Adipocyte (in vitro differentiated cells): Measurements from ENCODE around the gene RABIF.
"Not testable (repeated sequence)": the region's sequence is repeated elsewhere in the genome, so short reads cannot be mapped to it uniquely, and the experiment has no call there.

ENCODE experiments used
- DNase-seq: peaks from one replicate; pipeline ENCODE4 v3.0.0-alpha.2; 2015; ENCODE audit warnings: low read depth
- H3K27me3 ChIP-seq: replicated peaks from 2 replicates; pipeline ENCODE4 v1.7.0; 2013; ENCODE audit warnings: mild to moderate bottlenecking, low read length, moderate library complexity; ENCODE audit not compliant: control insufficient read depth, insufficient read depth
- H3K36me3 ChIP-seq: 2 replicates; pipeline ENCODE4 v1.7.0; 2013; ENCODE audit warnings: low read length, mild to moderate bottlenecking, moderate library complexity; ENCODE audit not compliant: control insufficient read depth, insufficient read depth, severe bottlenecking
- H3K4me1 ChIP-seq: 2 replicates; pipeline ENCODE4 v1.7.0; 2013; ENCODE audit warnings: mild to moderate bottlenecking, low read length, moderate library complexity; ENCODE audit not compliant: control insufficient read depth, insufficient read depth
- H3K4me3 ChIP-seq: 2 replicates; pipeline ENCODE4 v1.7.0; 2013; ENCODE audit warnings: mild to moderate bottlenecking, low read length, moderate library complexity
- H3K9ac ChIP-seq: 2 replicates; pipeline ENCODE4 v1.7.0; 2013; ENCODE audit warnings: mild to moderate bottlenecking, low read length, moderate library complexity
- H3K9me3 ChIP-seq: 2 replicates; pipeline ENCODE4 v1.7.0; 2013; ENCODE audit warnings: mild to moderate bottlenecking, low read length, moderate library complexity; ENCODE audit not compliant: control insufficient read depth

The RABIF gene

DNA sequence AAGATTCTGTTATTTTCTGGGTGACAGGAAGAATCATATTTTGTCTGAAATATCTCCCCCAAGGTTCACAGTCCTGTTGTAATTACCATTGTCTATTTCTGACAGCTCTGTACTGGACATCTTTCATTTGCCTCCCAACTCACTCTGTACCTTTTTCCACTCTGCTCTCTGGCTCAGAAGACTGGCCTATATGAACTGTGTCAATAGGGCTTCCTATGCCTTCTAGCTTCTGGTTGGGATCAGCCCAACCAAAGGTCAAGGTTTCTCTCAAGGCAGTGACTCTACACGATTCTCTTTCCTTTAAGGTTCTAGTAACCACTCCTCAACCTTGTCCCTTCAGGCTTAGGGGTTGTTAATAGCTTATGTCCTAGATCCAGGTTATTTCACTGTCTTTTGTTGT is 20.5 kb upstream of the RABIF start:
- peaks cover 3% of the 10 kb centered on the region for H3K4me1 ChIP-seq
- no peak overlapping the region for H3K4me3 ChIP-seq
- no peaks in the 10 kb centered on the region for H3K9me3 ChIP-seq
- DNase-seq = no peak
- peaks cover 76% of the 10 kb centered on the region for H3K36me3 ChIP-seq
- no peaks in the 10 kb centered on the region for H3K27me3 ChIP-seq
- no peak overlapping the region for H3K9ac ChIP-seq

DNA sequence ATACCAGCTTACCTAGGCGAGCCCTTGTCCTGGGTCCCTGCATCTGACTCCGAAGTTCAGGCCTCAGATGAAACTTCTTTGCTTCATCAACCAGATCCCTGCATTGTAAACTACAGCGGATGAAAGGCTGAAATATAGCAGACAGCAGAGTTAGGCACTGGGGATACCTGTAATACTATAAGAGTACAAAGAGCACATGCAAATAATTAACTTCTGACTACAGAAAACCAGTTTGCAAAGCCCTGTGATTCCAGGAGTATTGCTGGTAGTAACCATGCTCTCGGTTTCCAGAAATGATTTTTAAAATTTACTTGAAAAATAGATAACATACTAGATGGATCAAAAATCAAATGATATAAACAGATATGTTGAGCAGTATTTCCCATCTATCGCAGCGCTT is 20.0 kb upstream of the RABIF start:
- Histone ChIP-seq H3K4me1 (peaks cover 3% of the 10 kb centered on the region), H3K36me3 (peaks cover 75% of the 10 kb centered on the region), H3K9ac (no peak overlapping the region), H3K4me3 (no peak overlapping the region), H3K27me3 (no peaks in the 10 kb centered on the region), H3K9me3 (no peaks in the 10 kb centered on the region)
- DNase-seq = no peak

DNA sequence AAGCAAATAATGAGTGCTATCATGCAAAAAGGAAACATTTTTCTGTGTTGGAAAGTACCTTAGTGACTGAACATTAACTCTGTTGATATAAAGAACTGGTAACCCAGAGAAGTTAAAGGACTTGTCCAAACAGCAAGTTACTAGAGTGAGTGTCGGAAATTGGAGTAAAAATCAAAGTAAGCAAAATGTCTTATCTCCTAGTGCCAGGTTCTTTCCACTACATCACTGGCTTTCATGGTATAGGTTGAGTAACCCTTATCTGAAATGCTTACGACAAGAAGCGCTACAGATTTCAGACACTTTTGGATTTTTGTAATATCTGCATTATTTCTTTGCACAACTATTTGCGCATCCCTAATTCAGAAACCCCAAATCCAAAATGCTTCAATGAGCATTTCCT is 16.4 kb upstream of the RABIF start:
- Histone ChIP-seq H3K4me1 (no peaks in the 10 kb centered on the region), H3K9ac (no peak overlapping the region), H3K9me3 (no peaks in the 10 kb centered on the region), H3K4me3 (no peak overlapping the region), H3K36me3 (peaks cover 61% of the 10 kb centered on the region), H3K27me3 (no peaks in the 10 kb centered on the region)
- no peak for DNase-seq

DNA sequence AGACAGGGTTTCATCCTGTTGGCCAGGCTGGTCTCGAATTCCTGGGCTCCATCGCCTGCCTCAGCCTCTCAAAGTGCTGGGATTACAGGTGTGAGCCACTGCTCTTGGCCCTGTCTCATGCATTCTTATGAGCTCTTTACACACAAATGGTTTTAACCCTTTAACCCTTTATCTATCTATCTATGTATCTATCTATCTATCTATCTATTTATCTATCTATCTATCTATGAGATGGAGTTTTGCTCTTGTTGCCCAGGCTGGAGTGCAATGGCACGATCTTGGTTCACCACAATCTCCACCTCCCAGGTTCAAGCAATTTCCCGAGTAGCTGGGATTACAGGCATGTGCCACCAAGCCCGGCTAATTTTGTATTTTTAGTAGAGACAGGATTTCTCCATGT is 14.9 kb upstream of the RABIF start:
- peaks cover 60% of the 10 kb centered on the region for H3K36me3 ChIP-seq
- H3K4me3 ChIP-seq, DNase-seq: not testable (repeated sequence)

DNA sequence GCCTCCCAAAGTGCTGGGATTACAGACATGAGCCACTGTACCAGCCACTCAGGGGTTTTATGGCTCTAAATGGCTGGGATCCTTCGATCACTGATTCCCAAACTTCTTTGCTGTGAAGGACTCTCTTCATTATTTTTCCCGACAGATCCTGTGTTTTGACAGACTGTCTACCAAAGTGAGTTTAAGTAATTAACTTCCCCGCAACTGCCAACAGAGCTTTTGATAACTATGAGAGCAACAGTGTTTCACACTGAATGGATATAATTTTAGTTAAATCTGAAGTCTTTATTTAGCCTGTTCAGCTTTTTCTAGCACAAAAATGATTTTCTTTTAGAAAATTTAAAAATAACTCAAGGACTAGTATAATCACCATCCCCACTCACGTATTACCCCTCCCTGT is 12.6 kb upstream of the RABIF start:
- Histone ChIP-seq H3K4me3 (no peak overlapping the region), H3K36me3 (peaks cover 61% of the 10 kb centered on the region), H3K9me3 (no peaks in the 10 kb centered on the region), H3K9ac (no peak overlapping the region), H3K27me3 (no peaks in the 10 kb centered on the region), H3K4me1 (no peaks in the 10 kb centered on the region)
- DNase-seq = no peak

More for the DNA sequence above, 14.9 kb upstream of the RABIF start:
- not testable (repeated sequence) for H3K9me3 ChIP-seq, H3K9ac ChIP-seq, H3K4me1 ChIP-seq, H3K27me3 ChIP-seq

DNA sequence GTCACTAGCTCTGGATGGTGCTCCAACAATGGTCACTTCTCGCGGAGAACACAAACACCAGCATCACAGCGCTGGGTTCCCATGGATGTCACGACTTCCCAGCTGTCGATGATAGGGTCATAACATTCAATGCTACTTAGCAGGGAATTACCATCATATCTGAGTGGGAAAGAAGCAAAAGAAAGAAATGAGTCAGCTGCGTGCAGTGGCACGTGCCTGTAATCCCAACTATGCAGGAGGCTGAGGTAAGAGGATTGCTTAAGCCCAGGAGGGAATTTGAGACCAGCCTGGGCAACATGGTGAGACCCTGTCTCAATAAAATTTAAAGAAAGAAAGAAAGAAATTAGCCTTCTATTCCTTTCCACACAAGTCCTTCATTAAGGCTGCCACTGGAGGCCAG is 3.6 kb upstream of the RABIF start:
- peaks cover 72% of the 10 kb centered on the region for H3K36me3 ChIP-seq
- no peak overlapping the region for H3K4me3 ChIP-seq
- peaks cover 8% of the 10 kb centered on the region for H3K4me1 ChIP-seq
- H3K9me3 ChIP-seq = no peaks in the 10 kb centered on the region
- DNase-seq = no peak
- H3K9ac ChIP-seq = no peak overlapping the region
- no peaks in the 10 kb centered on the region for H3K27me3 ChIP-seq

DNA sequence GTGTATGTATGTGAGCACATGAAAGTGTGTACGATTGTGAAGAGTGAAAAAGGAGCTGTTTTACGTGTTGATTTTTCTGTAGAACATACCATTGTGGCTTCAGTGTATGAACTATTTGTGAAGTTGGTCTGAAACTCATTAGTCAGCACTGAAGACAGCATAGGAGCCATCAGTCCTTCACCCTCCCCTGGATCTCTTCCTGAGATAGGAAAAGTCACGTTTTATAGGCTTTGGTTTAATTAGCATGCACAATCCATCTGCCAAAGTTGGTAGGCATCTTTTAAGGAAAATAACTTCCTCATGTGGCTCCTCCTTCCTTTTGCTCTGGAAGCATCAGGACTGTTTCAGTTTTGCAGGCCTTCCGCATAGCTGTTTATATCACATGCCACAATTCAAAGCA is 1.4 kb upstream of the RABIF start:
- DNase-seq = no peak
- Histone ChIP-seq H3K4me3 (no peak overlapping the region), H3K9me3 (no peaks in the 10 kb centered on the region), H3K9ac (no peak overlapping the region), H3K4me1 (peaks cover 8% of the 10 kb centered on the region), H3K36me3 (peaks cover 52% of the 10 kb centered on the region), H3K27me3 (no peaks in the 10 kb centered on the region)

DNA sequence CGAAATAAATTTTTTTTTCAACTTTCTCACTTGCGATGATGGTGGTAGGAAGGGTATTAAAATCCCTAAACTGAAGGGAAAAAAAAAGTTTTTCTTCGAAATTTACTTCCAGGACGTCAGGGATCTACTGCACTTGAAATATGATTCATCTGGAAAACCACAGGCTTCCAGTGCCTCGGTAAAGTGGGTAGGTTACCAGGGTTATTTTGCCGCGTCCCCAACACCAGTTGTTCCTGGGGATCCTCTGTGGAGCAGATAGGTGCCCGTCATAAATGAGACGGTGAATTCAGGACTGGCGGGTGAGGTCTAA is 773 bp downstream of the RABIF start:
- peaks cover 30% of the 10 kb centered on the region for H3K36me3 ChIP-seq
- no peaks in the 10 kb centered on the region for H3K27me3 ChIP-seq
- no peaks in the 10 kb centered on the region for H3K9me3 ChIP-seq
- peaks cover 8% of the 10 kb centered on the region for H3K4me1 ChIP-seq
- no peak for DNase-seq
- peak overlapping the region; percentile 90 for H3K4me3 ChIP-seq
- H3K9ac ChIP-seq = peak overlapping the region; percentile 95

DNA sequence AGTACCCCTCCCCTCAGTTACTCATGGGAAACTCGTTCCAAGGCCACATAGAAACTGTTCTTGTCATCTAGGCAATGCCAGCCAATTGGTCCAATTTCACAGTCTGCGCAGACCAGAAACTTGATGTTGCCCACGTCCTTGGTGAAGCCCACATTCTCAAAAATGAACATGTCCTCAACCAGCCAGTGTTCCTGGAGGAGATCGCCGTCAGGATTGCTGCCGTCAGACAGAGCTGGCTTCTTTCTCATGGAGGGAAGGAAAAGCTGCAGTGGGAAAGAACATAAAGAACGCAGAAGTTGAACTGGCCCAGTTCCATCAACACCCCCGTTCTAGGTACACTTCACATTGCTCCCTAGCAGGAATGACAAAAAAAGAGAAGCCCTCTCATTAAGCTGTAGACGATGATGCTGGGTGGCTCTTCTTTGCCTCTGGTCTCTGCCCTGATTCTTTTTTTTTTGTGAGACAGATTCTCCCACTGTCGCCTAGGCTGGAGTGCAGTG is 7.9 kb downstream of the RABIF start:
- no peak for DNase-seq
- peaks cover 23% of the 10 kb centered on the region for H3K36me3 ChIP-seq
- H3K27me3 ChIP-seq = no peaks in the 10 kb centered on the region
- H3K9ac ChIP-seq = no peak overlapping the region
- H3K4me1 ChIP-seq = no peaks in the 10 kb centered on the region
- H3K4me3 ChIP-seq = no peak overlapping the region
- H3K9me3 ChIP-seq = no peaks in the 10 kb centered on the region

DNA sequence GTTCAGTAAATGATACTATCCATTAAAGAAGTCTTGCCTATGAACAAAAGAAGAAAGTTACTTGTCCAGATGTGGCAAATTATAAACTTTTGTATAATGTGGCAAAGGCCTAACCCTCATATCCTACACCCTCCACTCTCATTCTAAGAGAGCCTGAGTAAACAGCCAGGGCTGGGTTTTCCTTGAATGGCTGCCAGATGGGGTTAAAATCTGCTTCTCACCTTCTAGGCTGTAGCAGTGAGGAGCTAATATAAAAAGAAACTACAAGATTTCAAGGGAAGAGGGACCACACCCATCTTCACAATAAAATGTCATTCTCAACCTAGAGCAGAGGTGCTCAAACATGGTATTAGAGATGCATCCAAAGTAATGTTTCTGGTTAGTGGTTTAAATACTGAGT is 8.9 kb downstream of the RABIF start:
- no peak overlapping the region for H3K4me3 ChIP-seq
- H3K9me3 ChIP-seq = no peaks in the 10 kb centered on the region
- H3K36me3 ChIP-seq = peaks cover 23% of the 10 kb centered on the region
- no peak overlapping the region for H3K9ac ChIP-seq
- H3K4me1 ChIP-seq = no peaks in the 10 kb centered on the region
- no peaks in the 10 kb centered on the region for H3K27me3 ChIP-seq
- no peak for DNase-seq

DNA sequence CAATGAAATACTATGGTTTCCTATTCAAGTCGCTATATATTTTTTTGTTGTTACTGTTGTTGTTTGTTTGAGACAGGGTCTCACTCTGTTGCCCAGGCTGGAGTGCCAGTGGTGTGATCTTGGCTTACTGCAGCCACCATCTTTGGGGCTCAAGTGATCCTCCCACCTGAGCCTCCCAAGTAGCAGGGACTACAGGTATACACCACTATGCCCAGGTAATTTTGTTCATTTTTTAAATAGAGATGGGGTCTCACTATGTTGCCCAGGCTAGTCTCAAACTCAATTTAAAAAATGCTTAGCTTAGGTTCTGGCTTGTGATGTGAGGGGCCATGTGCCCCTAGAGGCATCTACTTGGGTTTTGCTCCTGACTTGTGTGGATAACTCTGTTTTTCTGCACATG is 9.8 kb downstream of the RABIF start:
- Histone ChIP-seq H3K9me3 (no peaks in the 10 kb centered on the region), H3K36me3 (peaks cover 23% of the 10 kb centered on the region), H3K27me3 (no peaks in the 10 kb centered on the region), H3K4me1 (no peaks in the 10 kb centered on the region), H3K4me3 (no peak overlapping the region), H3K9ac (no peak overlapping the region)
- DNase-seq = no peak

DNA sequence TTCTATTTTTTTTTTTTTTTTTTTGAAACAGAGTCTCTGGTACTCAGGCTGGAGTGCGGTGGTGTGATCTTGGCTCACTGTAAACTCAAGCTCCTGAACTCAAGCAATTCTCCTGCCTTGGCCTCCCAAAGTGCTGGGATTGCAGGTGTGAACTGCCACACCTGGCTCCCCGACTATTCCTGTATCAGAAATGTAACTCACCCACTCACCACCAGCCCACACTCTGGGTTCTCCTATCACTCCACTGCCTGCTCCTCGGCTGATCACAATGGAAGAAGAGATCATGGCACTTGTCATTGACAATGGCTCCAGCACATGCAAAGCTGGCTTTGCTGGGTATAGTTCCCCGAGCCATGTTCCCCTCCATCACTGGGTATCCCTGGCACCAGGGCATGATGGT is 15.9 kb downstream of the RABIF start:
- Histone ChIP-seq H3K36me3 (no peaks in the 10 kb centered on the region), H3K4me1 (no peaks in the 10 kb centered on the region), H3K9me3 (no peaks in the 10 kb centered on the region), H3K4me3 (no peak overlapping the region), H3K9ac (no peak overlapping the region), H3K27me3 (no peaks in the 10 kb centered on the region)
- no peak for DNase-seq
